Measurements from ENCODE around the gene HS6ST3. TPM values are rescaled to one million over a fixed set of nuclear protein-coding genes. Genes with fewer than 3 reads are reported as not detected.

HS6ST3 gene
- total and polyA plus RNA-seq, 2 donors (not counting 3 experiments of a cell fraction or from before 2014, with no cell fraction given), result 0.03 to 0.15 TPM

GRCh38 chr13:96444676-96445075 is 354.8 kb downstream of the HS6ST3 start:
- intact Hi-C loops (cut with micrococcal nuclease) (no loop called here), dilution Hi-C loops (cut with MboI; ENCODE audit: extremely low pct_ligation_motif_present, low sequenced_read_pairs) (no loop called here)
- DNase-seq (ENCODE audit: low read depth, low spot score) (no peak), FAIRE-seq (no peak)
- Histone ChIP-seq H4K20me1 (replicated peaks; ENCODE audit: control insufficient read depth, extremely low read depth, insufficient read depth, low read length) (no peaks in the 10 kb centered on the region), H3K79me2 (ENCODE audit: control insufficient read depth, insufficient read depth, low read length) (no peaks in the 10 kb centered on the region), H3K4me2 (ENCODE audit: insufficient read depth, low read length) (no peak overlapping the region), H3K4me1 (ENCODE audit: control insufficient read depth, extremely low read depth, insufficient read depth, low read length) (no peaks in the 10 kb centered on the region), H3K9me3 (replicated peaks; ENCODE audit: control insufficient read depth, insufficient read depth, low read length) (no peaks in the 10 kb centered on the region), H3K27ac (ENCODE audit: insufficient read depth, low read depth, low read length) (no peak overlapping the region), H3K4me3 (replicated peaks in 1 of 3; ENCODE audit: insufficient read depth in 1 of 3, low read depth in 1 of 3, low read length in 3 of 3) (no peak overlapping the region), H3K9ac (replicated peaks; ENCODE audit: extremely low read depth, insufficient read depth, low read length) (no peak overlapping the region), H2AFZ (ENCODE audit: low read depth, low read length) (no peak overlapping the region), H3K27me3 (ENCODE audit: control insufficient read depth in 2 of 2, insufficient read depth in 2 of 2, low read length in 2 of 2) (no peaks in the 10 kb centered on the region), H3K36me3 (ENCODE audit: control insufficient read depth in 2 of 2, extremely low read depth in 1 of 2, insufficient read depth in 2 of 2, low read length in 2 of 2) (no peaks in the 10 kb centered on the region), H3K9me1 (replicated peaks; ENCODE audit: control insufficient read depth, extremely low read depth, insufficient read depth, low read length) (no peaks in the 10 kb centered on the region)
- no peak for TF ChIP-seq POLR2AphosphoS5 (IDR thresholded peaks at IDR 0.05; ENCODE audit: insufficient read depth, low read depth, low read length)
- TF ChIP-seq CTCF (IDR thresholded peaks at IDR 0.05; ENCODE audit: extremely low read depth in 1 of 2, insufficient read depth in 1 of 2, low read depth in 1 of 2, low read length in 2 of 2), result no peak
- TF ChIP-seq MAX (IDR thresholded peaks at IDR 0.05; ENCODE audit: insufficient read depth, insufficient read length), result no peak
- TF ChIP-seq GATA2 (IDR thresholded peaks at IDR 0.05; ENCODE audit: insufficient read depth, insufficient read length, low read depth, low read length), result no peak
- TF ChIP-seq FOS (IDR thresholded peaks at IDR 0.05; ENCODE audit: borderline replicate concordance, insufficient read depth, low read length), result no peak
- no peak for TF ChIP-seq JUN (IDR thresholded peaks at IDR 0.05; ENCODE audit: borderline replicate concordance, insufficient read depth, insufficient read length, low read depth)
- TF ChIP-seq MYC (IDR thresholded peaks at IDR 0.05; ENCODE audit: low read depth, low read length), result no peak
- no peak for TF ChIP-seq POLR2A (IDR thresholded peaks at IDR 0.05; ENCODE audit: low read depth, low read length)
- no peak for TF ChIP-seq EZH2 (IDR thresholded peaks at IDR 0.05; ENCODE audit: borderline replicate concordance, low read depth, low read length, severe bottlenecking)
- ChIA-PET POLR2A (no interaction called here), CTCF (no interaction called here)
- no TSS peak for BruUV-seq (replicated peaks)

Data from endothelial cell of umbilical vein (primary cell).